ENCODE measurements around the gene TBC1D19.

- TF ChIP-seq EZH2 (IDR thresholded peaks at IDR 0.05; ENCODE audit: low read depth) = no peak
- no peak for TF ChIP-seq CTCF (conservative IDR thresholded peaks at IDR 0.05)
These were observed 204.5 kb downstream of the TBC1D19 start for GRCh38 chr4:26788341-26788733.
